ENCODE results near the gene CLCN5.

The CLCN5 gene
- total RNA-seq: 21.8 to 76.5 (median 48.9) reads per million in 18 experiments

- peak; percentile 96 for DNase-seq
Measured at GRCh38 chrX:49922291-49923241, at the start of gene CLCN5. Gene CLCN5, plus strand, starts transcription at chrX:49922596. Its CDS starts 2,703 bp downstream, at chrX:49925299.

- DNase-seq: peak; percentile 16 to 29
Measured at GRCh38 chrX:49876750-49877149, 45.6 kb upstream of the CLCN5 start.

- peak in 1 of 2 donors; percentile 32 for DNase-seq
Measured at GRCh38 chrX:49877397-49878101, 44.8 kb upstream of the CLCN5 start.

GRCh38 chrX:49878128-49878833 is 44.1 kb upstream of the CLCN5 start:
- no peak for DNase-seq

GRCh38 chrX:49878834-49879655 is 43.4 kb upstream of the CLCN5 start, which contains the start of gene USP27X:
Gene USP27X, plus strand, starts transcription at chrX:49879484. Its CDS starts 824 bp downstream, at chrX:49880308.
- peak; percentile 56 to 57 for DNase-seq

GRCh38 chrX:49879656-49880277 is 42.6 kb upstream of the CLCN5 start:
- no peak for DNase-seq

- no peak for DNase-seq
Measured at GRCh38 chrX:49880668-49881067, 41.7 kb upstream of the CLCN5 start.

- peak; percentile 66 to 71 for DNase-seq
Measured at GRCh38 chrX:49884290-49884862, 38.0 kb upstream of the CLCN5 start.

GRCh38 chrX:49892542-49892941 is 29.9 kb upstream of the CLCN5 start:
- peak; percentile 27 to 31 for DNase-seq

GRCh38 chrX:49896951-49897350 is 25.4 kb upstream of the CLCN5 start:
- DNase-seq: no peak

- no peak for DNase-seq
Measured at GRCh38 chrX:49901048-49901447, 21.3 kb upstream of the CLCN5 start.

GRCh38 chrX:49910344-49910743 is 12.1 kb upstream of the CLCN5 start:
- DNase-seq: peak; percentile 33 to 43

- DNase-seq: no peak
Measured at GRCh38 chrX:49912086-49912485, 10.3 kb upstream of the CLCN5 start.

GRCh38 chrX:49912861-49913260 is 9.5 kb upstream of the CLCN5 start:
- DNase-seq: no peak

- DNase-seq: peak; percentile 53 to 54
Measured at GRCh38 chrX:49915361-49916222, 6.8 kb upstream of the CLCN5 start.

- DNase-seq: peak in 1 of 2 donors; percentile 3
Measured at GRCh38 chrX:49919617-49920016, 2.8 kb upstream of the CLCN5 start.

GRCh38 chrX:49921109-49921508 is 1.3 kb upstream of the CLCN5 start:
- DNase-seq: no peak

GRCh38 chrX:49925176-49925575 is 2.8 kb downstream of the CLCN5 start:
- no peak for DNase-seq

GRCh38 chrX:49930039-49930438 is 7.6 kb downstream of the CLCN5 start:
- no peak for DNase-seq

GRCh38 chrX:49932791-49933190 is 10.4 kb downstream of the CLCN5 start:
- no peak for DNase-seq
